HepG2 (cell line): Measurements from ENCODE around the gene ADARB2. TPM values are rescaled to one million over a fixed set of nuclear protein-coding genes. Genes with fewer than 3 reads are reported as not detected.

Experiments used
- ATAC-seq: fragments of 200-7000 bp; cut with Tn5 transposase; 3 replicates; pipeline ENCODE4 v1.9.1; 2020; ENCODE audit warnings: mild to moderate bottlenecking, moderate library complexity
- BruUV-seq: library from RNA; stranded (reverse); fragments of 400-500 nt; replicated peaks from 2 replicates; lab custom pipeline; 2021; lab: Mats Ljungman, UMichigan
- CTCF ChIA-PET: fragments of 300-600 bp; formaldehyde crosslinking; extraction: SDS; loops from one replicate; lab custom pipeline; 2021; ENCODE audit warnings: low total read pairs, inconsistent platforms, low intra/inter-chr PET ratio; lab: Yijun Ruan, JAX
- POLR2A ChIA-PET: fragments of 350-600 bp; sonication (Branson Sonifier 250); formaldehyde crosslinking; loops from one replicate; lab custom pipeline; 2020; ENCODE audit warnings: antibody characterized with exemption, inconsistent platforms; lab: Yijun Ruan, JAX
- DNase-seq: peaks from one replicate; pipeline ENCODE4 v3.0.0-alpha.2; 2015; ENCODE audit warnings: low spot score
- FAIRE-seq: peaks from 3 replicates; lab custom pipeline; 2011; peaks lifted over from hg19 to GRCh38; lab: Jason Lieb, UNC
- H2AFZ ChIP-seq: one replicate; pipeline ENCODE4 v1.6.1; 2011; ENCODE audit warnings: low read length, inconsistent platforms
- H3K27ac ChIP-seq: fragments of 300-600 bp; 3 replicates; pipeline ENCODE4 v1.8.0; 2011; ENCODE audit warnings: mixed run types, mild to moderate bottlenecking, mixed read lengths, low read length, inconsistent platforms; ENCODE audit not compliant: insufficient read depth; ENCODE audit errors: extremely low read length
- H3K27me3 ChIP-seq, 2 experiments: fragments of 200-600 bp in 1 of 2; 2 replicates in 1 of 2; 3 replicates in 1 of 2; pipeline versions ENCODE4 v1.6.0 to v1.8.0; 2011; ENCODE audit warnings: low read length in 2 of 2, mild to moderate bottlenecking in 2 of 2, moderate library complexity in 2 of 2, inconsistent platforms in 1 of 2; ENCODE audit not compliant: insufficient read depth in 2 of 2, control insufficient read depth in 1 of 2
- H3K36me3 ChIP-seq, 2 experiments: fragments of 200-600 bp in 1 of 2; replicated peaks in 1 of 2; 2 replicates in 1 of 2; 3 replicates in 1 of 2; pipeline versions ENCODE4 v1.5.1 to v1.8.0; 2011; ENCODE audit warnings: low read length in 2 of 2, inconsistent platforms in 1 of 2; ENCODE audit not compliant: insufficient read depth in 2 of 2, control insufficient read depth in 1 of 2
- H3K4me1 ChIP-seq: 2 replicates; pipeline ENCODE4 v1.5.1; 2012; ENCODE audit warnings: low read length, inconsistent platforms; ENCODE audit not compliant: insufficient read depth
- H3K4me2 ChIP-seq: 2 replicates; pipeline ENCODE4 v1.6.0; 2011; ENCODE audit warnings: low read depth, low read length, inconsistent platforms
- H3K4me3 ChIP-seq, 3 experiments: fragments of 200-600 bp in 1 of 3; sonication (generic), shearing (Covaris generic) in 1 of 3; replicated peaks in 1 of 3; 2 replicates each; pipeline ENCODE4 v1.5.1; 2011 to 2016; ENCODE audit warnings: low read length in 3 of 3, inconsistent platforms in 2 of 3, low read depth in 2 of 3, mild to moderate bottlenecking in 2 of 3, control low read depth in 1 of 3, mixed read lengths in 1 of 3; ENCODE audit not compliant: insufficient read depth in 1 of 3
- H3K79me2 ChIP-seq: one replicate; pipeline ENCODE4 v1.6.1; 2011; ENCODE audit warnings: low read length, inconsistent platforms; ENCODE audit not compliant: insufficient read depth
- H3K9ac ChIP-seq: 2 replicates; pipeline ENCODE4 v1.6.0; 2011; ENCODE audit warnings: mild to moderate bottlenecking, low read depth, low read length, inconsistent platforms; ENCODE audit not compliant: insufficient read depth
- H3K9me3 ChIP-seq: 2 replicates; pipeline ENCODE4 v1.5.1; 2012; ENCODE audit warnings: mild to moderate bottlenecking, low read length
- H4K20me1 ChIP-seq: 2 replicates; pipeline ENCODE4 v1.6.0; 2011; ENCODE audit warnings: inconsistent platforms, mild to moderate bottlenecking, low read length, moderate library complexity; ENCODE audit not compliant: insufficient read depth
- ATF3 ChIP-seq: sonication (generic); formaldehyde crosslinking; IDR thresholded peaks from 2 replicates; pipeline ENCODE4 v1.4.0; 2020; ENCODE audit warnings: missing genetic modification reagents
- ATM ChIP-seq: fragments of 450-650 bp; IDR thresholded peaks from 2 replicates; pipeline ENCODE4 v1.7.1; 2017; ENCODE audit warnings: mild to moderate bottlenecking, borderline replicate concordance
- GABPA ChIP-seq, 2 experiments: IDR thresholded peaks; 2 replicates each; pipeline ENCODE4 v1.6.1; 2011 to 2016; ENCODE audit warnings: low read depth in 2 of 2, low read length in 1 of 2, missing biosample characterization in 1 of 2, missing genetic modification characterization in 1 of 2
- GLI4 ChIP-seq: sonication (generic); formaldehyde crosslinking; IDR thresholded peaks from 2 replicates; pipeline ENCODE4 v1.5.1; 2020; ENCODE audit warnings: missing genetic modification reagents, mild to moderate bottlenecking, moderate library complexity, borderline replicate concordance
- HDAC6 ChIP-seq: fragments of 200-600 bp; sonication (generic); IDR thresholded peaks from 2 replicates; pipeline ENCODE4 v1.7.0; 2017; ENCODE audit warnings: mild to moderate bottlenecking, antibody characterized with exemption, low read length, low read depth
- JUND ChIP-seq: sonication (generic); formaldehyde crosslinking; IDR thresholded peaks from 2 replicates; pipeline ENCODE4 v1.8.0; 2022; ENCODE audit warnings: mild to moderate bottlenecking, missing genetic modification reagents
- MTF2 ChIP-seq: sonication (generic); formaldehyde crosslinking; IDR thresholded peaks from 2 replicates; pipeline ENCODE4 v1.5.0; 2020; ENCODE audit warnings: missing genetic modification reagents, borderline replicate concordance
- POLR2A ChIP-seq, 2 experiments: IDR thresholded peaks; 2 replicates each; pipeline ENCODE4 v1.6.1; 2011; ENCODE audit warnings: low read depth in 2 of 2, low read length in 2 of 2, mild to moderate bottlenecking in 1 of 2, moderate library complexity in 1 of 2; ENCODE audit not compliant: insufficient read depth in 1 of 2
- SETDB1 ChIP-seq: sonication (generic); formaldehyde crosslinking; IDR thresholded peaks from 2 replicates; pipeline ENCODE4 v1.5.1; 2020; ENCODE audit warnings: missing genetic modification reagents, mild to moderate bottlenecking, borderline replicate concordance
- SMYD3 ChIP-seq: sonication (generic); formaldehyde crosslinking; IDR thresholded peaks from 2 replicates; pipeline ENCODE4 v1.8.1; 2023; ENCODE audit warnings: mild to moderate bottlenecking, missing genetic modification reagents
- SRY ChIP-seq: sonication (generic); formaldehyde crosslinking; IDR thresholded peaks from 2 replicates; pipeline ENCODE4 v1.8.0; 2022; ENCODE audit warnings: mild to moderate bottlenecking, missing genetic modification reagents
- TEAD2 ChIP-seq: sonication (generic); formaldehyde crosslinking; IDR thresholded peaks from 2 replicates; pipeline ENCODE4 v1.9.0; 2021; ENCODE audit warnings: missing genetic modification reagents
- ZNF430 ChIP-seq: sonication (generic); formaldehyde crosslinking; IDR thresholded peaks from 2 replicates; pipeline ENCODE4 v1.9.0; 2021; ENCODE audit warnings: mild to moderate bottlenecking, missing genetic modification reagents
- ZNF556 ChIP-seq: sonication (generic); formaldehyde crosslinking; IDR thresholded peaks from 2 replicates; pipeline ENCODE4 v1.4.0; 2020; ENCODE audit warnings: mild to moderate bottlenecking, missing genetic modification reagents, borderline replicate concordance
- ZNF83 ChIP-seq: sonication (generic); formaldehyde crosslinking; IDR thresholded peaks from 2 replicates; pipeline ENCODE4 v1.4.0; 2020; ENCODE audit warnings: missing genetic modification reagents, mild to moderate bottlenecking, borderline replicate concordance
- WGBS: methylation state at CpG from one replicate; pipeline ENCODE4 v1.1.6; 2017; ENCODE audit warnings: low lambda C conversion rate; 5-methylcytosine and 5-hydroxymethylcytosine counted together
- in situ Hi-C: cut with HindIII; loops from 2 replicates; pipeline ENCODE4 v1.10.0; 2017; ENCODE audit warnings: low pct_unique_long_range_greater_than_20kb; ENCODE audit not compliant: extremely low pct_ligation_motif_present
- intact Hi-C: fragments of 100-400 bp; cut with micrococcal nuclease; formaldehyde crosslinking; loops from one replicate; pipeline ENCODE4 v1.10.0; 2022; ENCODE audit not compliant: unreplicated experiment
- polyA plus RNA-seq, 8 experiments: library from polyadenylated mRNA; depleted of rRNA in 3 of 8; stranded (reverse) in 7 of 8; unstranded in 1 of 8; fragments of >200 nt; fragmentation: Illumina TruSeq in 4 of 8; extraction: Trizol in 4 of 8; gene quantifications; 2 replicates each; pipeline versions ENCODE4 v1.2.1 to v1.2.3, GENCODE V29; 2011 to 2016; ENCODE audit warnings: low read depth in 4 of 8, missing spikeins in 1 of 8, mixed read lengths in 1 of 8; ENCODE audit not compliant: insufficient read depth in 1 of 8
- total RNA-seq, 5 experiments: library from RNA; depleted of rRNA; stranded (reverse); fragments of >200 nt; fragmentation: Illumina TruSeq; extraction: Trizol; gene quantifications; 2 replicates each; pipeline ENCODE4 v1.2.3, GENCODE V29; 2016; ENCODE audit warnings: low read depth in 1 of 5
- TF ChIP-seq, protein P1 (sequence below): sonication (generic); formaldehyde crosslinking; IDR thresholded peaks from 2 replicates; pipeline ENCODE4 v1.8.1; 2023; ENCODE audit warnings: mild to moderate bottlenecking, inconsistent platforms, moderate library complexity, missing genetic modification reagents, borderline replicate concordance
- TF ChIP-seq, protein P2 (sequence below): IDR thresholded peaks from 2 replicates; pipeline ENCODE4 v1.6.1; 2012; ENCODE audit warnings: inconsistent platforms
- TF ChIP-seq, protein P3 (sequence below): IDR thresholded peaks from 2 replicates; pipeline ENCODE4 v1.6.1; 2016; ENCODE audit warnings: low read depth, borderline replicate concordance

Gene ADARB2
- total and polyA plus RNA-seq, 2 of the 13 experiments (the other 11 are each of a cell fraction or from before 2014, with no cell fraction given): not detected

GRCh38 chr10:1687623-1688150, 49.6 kb downstream of the ADARB2 start:
- intact Hi-C loops: no loop called here
- CTCF ChIA-PET: no interaction called here
- Histone ChIP-seq H3K9me3 (no peaks in the 10 kb centered on the region), H2AFZ (no peak overlapping the region), H3K36me3 (no peaks in the 10 kb centered on the region), H3K4me1 (peaks cover 7% of the 10 kb centered on the region), H3K9ac (no peak overlapping the region), H3K27me3 (peaks cover 0 to 27% of the 10 kb centered on the region in 2 experiments; a peak in 3 of 5 replicates), H3K79me2 (no peaks in the 10 kb centered on the region), H4K20me1 (no peaks in the 10 kb centered on the region), H3K4me2 (no peak overlapping the region), H3K27ac (no peak overlapping the region), H3K4me3 (no peak overlapping the region)
- POLR2A ChIA-PET: no interaction called here
- WGBS: 24% methylated on average over 9 of the region's 9 CpGs
- BruUV-seq: no TSS peak
- DNase-seq: no peak
- no peak for ATAC-seq
- TF ChIP-seq, protein P1, sequence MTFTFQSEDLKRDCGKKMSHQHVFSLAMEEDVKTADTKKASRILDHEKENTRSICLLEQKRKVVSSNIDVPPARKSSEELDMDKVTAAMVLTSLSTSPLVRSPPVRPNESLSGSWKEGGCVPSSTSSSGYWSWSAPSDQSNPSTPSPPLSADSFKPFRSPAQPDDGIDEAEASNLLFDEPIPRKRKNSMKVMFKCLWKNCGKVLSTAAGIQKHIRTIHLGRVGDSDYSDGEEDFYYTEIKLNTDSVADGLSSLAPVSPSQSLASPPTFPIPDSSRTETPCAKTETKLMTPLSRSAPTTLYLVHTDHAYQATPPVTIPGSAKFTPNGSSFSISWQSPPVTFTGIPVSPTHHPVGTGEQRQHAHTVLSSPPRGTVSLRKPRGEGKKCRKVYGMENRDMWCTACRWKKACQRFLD (CRISPR knock-in tag): no peak
- TF ChIP-seq MTF2 (no peak), ZNF556 (no peak), ZNF83 (CRISPR knock-in tag) (no peak), ATF3 (CRISPR knock-in tag) (no peak), ATM (no peak), ZNF430 (CRISPR knock-in tag) (no peak), GLI4 (CRISPR knock-in tag) (no peak), POLR2A (IDR thresholded peaks at IDR 0.05; ENCODE audit: insufficient read depth in 1 of 2, low read depth in 2 of 2, low read length in 2 of 2) (no peak), SRY (CRISPR knock-in tag) (no peak), SMYD3 (CRISPR knock-in tag) (no peak), HDAC6 (no peak), SETDB1 (CRISPR knock-in tag) (no peak), TEAD2 (CRISPR knock-in tag) (no peak), JUND (CRISPR knock-in tag) (no peak), GABPA (IDR thresholded peaks at IDR 0.05; ENCODE audit: low read depth, low read length) (no peak), GABPA (CRISPR knock-in tag; IDR thresholded peaks at IDR 0.05; ENCODE audit: low read depth) (no peak)
- TF ChIP-seq, protein P2, sequence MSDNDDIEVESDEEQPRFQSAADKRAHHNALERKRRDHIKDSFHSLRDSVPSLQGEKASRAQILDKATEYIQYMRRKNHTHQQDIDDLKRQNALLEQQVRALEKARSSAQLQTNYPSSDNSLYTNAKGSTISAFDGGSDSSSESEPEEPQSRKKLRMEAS: no peak
- TF ChIP-seq, protein P3, sequence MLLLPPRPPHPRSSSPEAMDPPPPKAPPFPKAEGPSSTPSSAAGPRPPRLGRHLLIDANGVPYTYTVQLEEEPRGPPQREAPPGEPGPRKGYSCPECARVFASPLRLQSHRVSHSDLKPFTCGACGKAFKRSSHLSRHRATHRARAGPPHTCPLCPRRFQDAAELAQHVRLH (CRISPR knock-in tag): no peak
- in situ Hi-C loops: no loop called here
- FAIRE-seq: no peak
